ENCODE results near the gene NMS. TPM values are rescaled to one million over a fixed set of nuclear protein-coding genes. Genes with fewer than 3 reads are reported as not detected.

The NMS gene
- total and polyA plus RNA-seq, 10 of the 15 experiments (the other 5 are each of a cell fraction or from before 2014, with no cell fraction given) = not detected

DNA sequence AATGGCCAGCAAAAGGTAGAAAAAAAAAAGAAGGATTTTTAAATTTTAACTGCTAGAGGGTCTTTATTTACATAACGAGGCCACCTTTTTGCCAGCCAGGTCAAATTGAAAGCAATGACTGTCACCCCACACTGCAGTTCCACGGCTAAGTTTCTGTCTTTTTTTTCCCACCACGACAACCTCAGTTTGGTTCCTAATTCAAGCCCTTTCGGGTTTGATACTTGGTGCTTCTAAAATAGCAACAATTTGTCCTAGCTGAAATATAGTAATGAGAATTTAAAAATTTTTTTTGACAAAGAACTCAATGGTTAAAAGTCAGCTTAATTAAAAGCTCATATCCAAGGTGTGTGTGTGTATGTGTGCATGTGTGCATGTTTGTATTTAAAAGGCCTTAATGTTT lies 16.4 kb upstream of the NMS start:
- Histone ChIP-seq H3K36me3 (ENCODE audit: control insufficient read depth in 2 of 2, insufficient read depth in 2 of 2, low read length in 1 of 2) (no peaks in the 10 kb centered on the region), H3K27ac (ENCODE audit: control insufficient read depth, insufficient read depth) (peak overlapping the region; percentile 52), H3K9ac (ENCODE audit: control insufficient read depth, insufficient read depth, low read length) (no peak overlapping the region), H3K79me2 (ENCODE audit: control insufficient read depth, insufficient read depth, low read length) (no peaks in the 10 kb centered on the region), H3K4me2 (ENCODE audit: control insufficient read depth, insufficient read depth) (peak overlapping the region; percentile 33; the same call in 1 of the 2 replicates), H3K27me3 (replicated peaks in 1 of 2; ENCODE audit: control insufficient read depth in 2 of 2, insufficient read depth in 2 of 2, low read length in 1 of 2) (no peaks in the 10 kb centered on the region), H3K9me3 (replicated peaks; ENCODE audit: control insufficient read depth, insufficient read depth, low read length) (peaks cover 3% of the 10 kb centered on the region), H4K20me1 (ENCODE audit: control insufficient read depth, insufficient read depth) (no peaks in the 10 kb centered on the region), H3K4me3 (no peak overlapping the region), H3K4me1 (ENCODE audit: control insufficient read depth, insufficient read depth, low read length) (no peaks in the 10 kb centered on the region), H2AFZ (ENCODE audit: control insufficient read depth, low read depth, low read length) (peak overlapping the region; percentile 90)
- WGBS (ENCODE audit: insufficient coverage, insufficient replicate concordance, low lambda C conversion rate, missing lambda C conversion rate) = 3% methylated on average over 4 of the region's 4 CpGs
- SMC1A ChIA-PET (ENCODE audit: uncharacterized antibody, unreplicated experiment) = interaction anchor here (1.0 to 1.1 kb wide), 2 partner anchors 29 to 192 kb away, joined by 3 read pairs; no protein-coding TSS in a partner anchor
- CTCF ChIA-PET = no interaction called here
- FAIRE-seq (no peak), ATAC-seq (peak; percentile 66), DNase-seq (ENCODE audit: low read depth, low spot score) (peak; percentile 54)
- BruUV-seq (replicated peaks) = no TSS peak
- POLR2A ChIA-PET = no interaction called here
- RAD21 ChIA-PET (ENCODE audit: unreplicated experiment) = no interaction called here
- intact Hi-C loops (cut with micrococcal nuclease; ENCODE audit: unreplicated experiment) = no loop called here
- in situ Hi-C loops (cut with MboI) = no loop called here
- TF ChIP-seq ZNF622 (IDR thresholded peaks at IDR 0.05) = no peak
- no peak for TF ChIP-seq MXI1 (IDR thresholded peaks at IDR 0.05; ENCODE audit: low read depth, low read length)
- TF ChIP-seq ETV6 (conservative IDR thresholded peaks at IDR 0.05 in 1 of 2, IDR thresholded peaks at IDR 0.05 in 1 of 2; ENCODE audit: borderline replicate concordance in 1 of 2, low read depth in 1 of 2) = no peak
- no peak for TF ChIP-seq RCOR1 (conservative IDR thresholded peaks at IDR 0.05; ENCODE audit: low read depth, low read length)
- TF ChIP-seq CBX5 (IDR thresholded peaks at IDR 0.05; ENCODE audit: low read depth) = no peak
- TF ChIP-seq POLR2AphosphoS2 (IDR thresholded peaks at IDR 0.05; ENCODE audit: low read depth, low read length) = no peak
- TF ChIP-seq, protein P1, sequence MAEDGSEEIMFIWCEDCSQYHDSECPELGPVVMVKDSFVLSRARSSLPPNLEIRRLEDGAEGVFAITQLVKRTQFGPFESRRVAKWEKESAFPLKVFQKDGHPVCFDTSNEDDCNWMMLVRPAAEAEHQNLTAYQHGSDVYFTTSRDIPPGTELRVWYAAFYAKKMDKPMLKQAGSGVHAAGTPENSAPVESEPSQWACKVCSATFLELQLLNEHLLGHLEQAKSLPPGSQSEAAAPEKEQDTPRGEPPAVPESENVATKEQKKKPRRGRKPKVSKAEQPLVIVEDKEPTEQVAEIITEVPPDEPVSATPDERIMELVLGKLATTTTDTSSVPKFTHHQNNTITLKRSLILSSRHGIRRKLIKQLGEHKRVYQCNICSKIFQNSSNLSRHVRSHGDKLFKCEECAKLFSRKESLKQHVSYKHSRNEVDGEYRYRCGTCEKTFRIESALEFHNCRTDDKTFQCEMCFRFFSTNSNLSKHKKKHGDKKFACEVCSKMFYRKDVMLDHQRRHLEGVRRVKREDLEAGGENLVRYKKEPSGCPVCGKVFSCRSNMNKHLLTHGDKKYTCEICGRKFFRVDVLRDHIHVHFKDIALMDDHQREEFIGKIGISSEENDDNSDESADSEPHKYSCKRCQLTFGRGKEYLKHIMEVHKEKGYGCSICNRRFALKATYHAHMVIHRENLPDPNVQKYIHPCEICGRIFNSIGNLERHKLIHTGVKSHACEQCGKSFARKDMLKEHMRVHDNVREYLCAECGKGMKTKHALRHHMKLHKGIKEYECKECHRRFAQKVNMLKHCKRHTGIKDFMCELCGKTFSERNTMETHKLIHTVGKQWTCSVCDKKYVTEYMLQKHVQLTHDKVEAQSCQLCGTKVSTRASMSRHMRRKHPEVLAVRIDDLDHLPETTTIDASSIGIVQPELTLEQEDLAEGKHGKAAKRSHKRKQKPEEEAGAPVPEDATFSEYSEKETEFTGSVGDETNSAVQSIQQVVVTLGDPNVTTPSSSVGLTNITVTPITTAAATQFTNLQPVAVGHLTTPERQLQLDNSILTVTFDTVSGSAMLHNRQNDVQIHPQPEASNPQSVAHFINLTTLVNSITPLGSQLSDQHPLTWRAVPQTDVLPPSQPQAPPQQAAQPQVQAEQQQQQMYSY (CRISPR knock-in tag; IDR thresholded peaks at IDR 0.05) = no peak
- no peak for TF ChIP-seq ZNF24 (IDR thresholded peaks at IDR 0.05)
- no peak for TF ChIP-seq BRCA1 (IDR thresholded peaks at IDR 0.05; ENCODE audit: low read depth, low read length)
- TF ChIP-seq, protein P2, sequence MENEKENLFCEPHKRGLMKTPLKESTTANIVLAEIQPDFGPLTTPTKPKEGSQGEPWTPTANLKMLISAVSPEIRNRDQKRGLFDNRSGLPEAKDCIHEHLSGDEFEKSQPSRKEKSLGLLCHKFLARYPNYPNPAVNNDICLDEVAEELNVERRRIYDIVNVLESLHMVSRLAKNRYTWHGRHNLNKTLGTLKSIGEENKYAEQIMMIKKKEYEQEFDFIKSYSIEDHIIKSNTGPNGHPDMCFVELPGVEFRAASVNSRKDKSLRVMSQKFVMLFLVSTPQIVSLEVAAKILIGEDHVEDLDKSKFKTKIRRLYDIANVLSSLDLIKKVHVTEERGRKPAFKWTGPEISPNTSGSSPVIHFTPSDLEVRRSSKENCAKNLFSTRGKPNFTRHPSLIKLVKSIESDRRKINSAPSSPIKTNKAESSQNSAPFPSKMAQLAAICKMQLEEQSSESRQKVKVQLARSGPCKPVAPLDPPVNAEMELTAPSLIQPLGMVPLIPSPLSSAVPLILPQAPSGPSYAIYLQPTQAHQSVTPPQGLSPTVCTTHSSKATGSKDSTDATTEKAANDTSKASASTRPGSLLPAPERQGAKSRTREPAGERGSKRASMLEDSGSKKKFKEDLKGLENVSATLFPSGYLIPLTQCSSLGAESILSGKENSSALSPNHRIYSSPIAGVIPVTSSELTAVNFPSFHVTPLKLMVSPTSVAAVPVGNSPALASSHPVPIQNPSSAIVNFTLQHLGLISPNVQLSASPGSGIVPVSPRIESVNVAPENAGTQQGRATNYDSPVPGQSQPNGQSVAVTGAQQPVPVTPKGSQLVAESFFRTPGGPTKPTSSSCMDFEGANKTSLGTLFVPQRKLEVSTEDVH (IDR thresholded peaks at IDR 0.05; ENCODE audit: low read depth, partially characterized antibody) = no peak
- no peak for TF ChIP-seq MTA2 (IDR thresholded peaks at IDR 0.05; ENCODE audit: low read depth)
- no peak for TF ChIP-seq SMAD1 (IDR thresholded peaks at IDR 0.05; ENCODE audit: low read depth, partially characterized antibody)
- TF ChIP-seq, protein P3, sequence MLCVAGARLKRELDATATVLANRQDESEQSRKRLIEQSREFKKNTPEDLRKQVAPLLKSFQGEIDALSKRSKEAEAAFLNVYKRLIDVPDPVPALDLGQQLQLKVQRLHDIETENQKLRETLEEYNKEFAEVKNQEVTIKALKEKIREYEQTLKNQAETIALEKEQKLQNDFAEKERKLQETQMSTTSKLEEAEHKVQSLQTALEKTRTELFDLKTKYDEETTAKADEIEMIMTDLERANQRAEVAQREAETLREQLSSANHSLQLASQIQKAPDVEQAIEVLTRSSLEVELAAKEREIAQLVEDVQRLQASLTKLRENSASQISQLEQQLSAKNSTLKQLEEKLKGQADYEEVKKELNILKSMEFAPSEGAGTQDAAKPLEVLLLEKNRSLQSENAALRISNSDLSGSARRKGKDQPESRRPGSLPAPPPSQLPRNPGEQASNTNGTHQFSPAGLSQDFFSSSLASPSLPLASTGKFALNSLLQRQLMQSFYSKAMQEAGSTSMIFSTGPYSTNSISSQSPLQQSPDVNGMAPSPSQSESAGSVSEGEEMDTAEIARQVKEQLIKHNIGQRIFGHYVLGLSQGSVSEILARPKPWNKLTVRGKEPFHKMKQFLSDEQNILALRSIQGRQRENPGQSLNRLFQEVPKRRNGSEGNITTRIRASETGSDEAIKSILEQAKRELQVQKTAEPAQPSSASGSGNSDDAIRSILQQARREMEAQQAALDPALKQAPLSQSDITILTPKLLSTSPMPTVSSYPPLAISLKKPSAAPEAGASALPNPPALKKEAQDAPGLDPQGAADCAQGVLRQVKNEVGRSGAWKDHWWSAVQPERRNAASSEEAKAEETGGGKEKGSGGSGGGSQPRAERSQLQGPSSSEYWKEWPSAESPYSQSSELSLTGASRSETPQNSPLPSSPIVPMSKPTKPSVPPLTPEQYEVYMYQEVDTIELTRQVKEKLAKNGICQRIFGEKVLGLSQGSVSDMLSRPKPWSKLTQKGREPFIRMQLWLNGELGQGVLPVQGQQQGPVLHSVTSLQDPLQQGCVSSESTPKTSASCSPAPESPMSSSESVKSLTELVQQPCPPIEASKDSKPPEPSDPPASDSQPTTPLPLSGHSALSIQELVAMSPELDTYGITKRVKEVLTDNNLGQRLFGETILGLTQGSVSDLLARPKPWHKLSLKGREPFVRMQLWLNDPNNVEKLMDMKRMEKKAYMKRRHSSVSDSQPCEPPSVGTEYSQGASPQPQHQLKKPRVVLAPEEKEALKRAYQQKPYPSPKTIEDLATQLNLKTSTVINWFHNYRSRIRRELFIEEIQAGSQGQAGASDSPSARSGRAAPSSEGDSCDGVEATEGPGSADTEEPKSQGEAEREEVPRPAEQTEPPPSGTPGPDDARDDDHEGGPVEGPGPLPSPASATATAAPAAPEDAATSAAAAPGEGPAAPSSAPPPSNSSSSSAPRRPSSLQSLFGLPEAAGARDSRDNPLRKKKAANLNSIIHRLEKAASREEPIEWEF (IDR thresholded peaks at IDR 0.05; ENCODE audit: insufficient replicate concordance, low read depth, low read length) = no peak
